ENCODE results near the gene JUNB. TPM values are rescaled to one million over a fixed set of nuclear protein-coding genes. Genes with fewer than 3 reads are reported as not detected.
A peak's percentile ranks its signal among the peaks of the same experiment; 100 is the strongest.
"Not testable (repeated sequence)": the region's sequence is repeated elsewhere in the genome, so short reads cannot be mapped to it uniquely, and the experiment has no call there.

JUNB gene
- total RNA-seq, 1 donor from 2014 or later = 22.6 TPM

- no peak for DNase-seq
Observed at GRCh38 chr19:12804051-12804450, 12.8 kb downstream of the JUNB start.

- DNase-seq = peak; percentile 88
Observed at GRCh38 chr19:12806242-12807081, 15.2 kb downstream of the JUNB start, which contains the start of gene RNASEH2A. Gene RNASEH2A (plus strand): TSS chr19:12806584. CDS start chr19:12806674, 90 bp downstream.

- no peak for DNase-seq
Observed at GRCh38 chr19:12815088-12815487, 23.8 kb downstream of the JUNB start.

DNA sequence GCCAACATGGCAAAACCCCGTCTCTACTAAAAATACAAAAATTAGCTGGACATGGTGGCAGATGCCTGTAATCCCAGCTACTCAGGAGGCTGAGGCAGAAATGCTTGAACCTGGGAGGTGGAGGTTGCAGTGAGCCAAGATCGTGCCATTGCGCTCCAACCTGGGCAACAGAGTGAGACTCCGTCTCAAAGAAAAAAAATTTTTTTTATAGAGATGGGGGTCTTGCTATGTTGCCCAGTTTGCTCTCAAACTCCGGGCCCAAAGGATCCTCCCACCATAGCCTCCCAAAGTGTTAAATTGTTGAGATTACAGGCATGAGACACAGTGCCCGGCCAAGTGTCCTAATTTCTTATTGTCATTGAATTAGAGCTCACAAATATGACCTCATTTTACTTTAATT, 25.9 kb downstream of the JUNB start:
- DNase-seq = not testable (repeated sequence)

DNA sequence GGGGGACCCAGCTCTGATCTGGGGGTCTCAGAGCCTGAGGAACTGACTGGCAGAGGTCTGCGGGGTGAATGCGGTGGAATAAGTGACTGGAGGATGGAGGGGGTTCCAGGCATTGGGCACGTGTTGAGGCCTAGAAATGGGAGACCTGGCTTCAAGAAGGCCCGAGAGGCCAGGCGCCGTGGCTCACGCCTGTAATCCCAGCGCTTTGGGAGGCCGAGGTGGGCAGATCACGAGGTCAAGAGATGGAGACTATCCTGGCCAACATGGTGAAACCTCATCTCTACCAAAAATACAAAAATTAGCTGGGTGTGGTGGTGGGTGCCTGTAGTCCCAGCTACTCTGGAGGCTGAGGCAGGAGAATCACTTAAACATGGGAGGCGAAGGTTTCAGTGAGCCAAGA, 26.5 kb downstream of the JUNB start:
- DNase-seq = not testable (repeated sequence)

DNA sequence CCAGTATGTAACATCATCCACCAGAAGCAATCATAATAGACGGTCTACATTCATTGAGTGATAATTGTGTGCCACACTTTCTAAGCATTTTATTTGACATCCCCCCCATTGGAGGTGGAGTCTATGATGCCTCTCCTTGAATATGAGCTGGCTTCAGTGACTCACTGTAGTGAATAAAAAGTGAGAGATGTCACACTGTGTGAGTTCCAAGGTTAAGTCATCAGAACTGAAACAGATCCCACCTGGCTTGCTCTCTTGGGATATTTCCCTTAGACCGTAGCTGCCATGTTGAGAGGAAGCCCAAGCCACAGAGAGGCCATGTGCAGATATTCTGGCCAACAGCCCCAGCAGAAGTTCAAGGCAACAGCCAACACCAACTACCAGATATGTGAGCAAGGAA, 30.5 kb downstream of the JUNB start:
- no peak for DNase-seq

DNA sequence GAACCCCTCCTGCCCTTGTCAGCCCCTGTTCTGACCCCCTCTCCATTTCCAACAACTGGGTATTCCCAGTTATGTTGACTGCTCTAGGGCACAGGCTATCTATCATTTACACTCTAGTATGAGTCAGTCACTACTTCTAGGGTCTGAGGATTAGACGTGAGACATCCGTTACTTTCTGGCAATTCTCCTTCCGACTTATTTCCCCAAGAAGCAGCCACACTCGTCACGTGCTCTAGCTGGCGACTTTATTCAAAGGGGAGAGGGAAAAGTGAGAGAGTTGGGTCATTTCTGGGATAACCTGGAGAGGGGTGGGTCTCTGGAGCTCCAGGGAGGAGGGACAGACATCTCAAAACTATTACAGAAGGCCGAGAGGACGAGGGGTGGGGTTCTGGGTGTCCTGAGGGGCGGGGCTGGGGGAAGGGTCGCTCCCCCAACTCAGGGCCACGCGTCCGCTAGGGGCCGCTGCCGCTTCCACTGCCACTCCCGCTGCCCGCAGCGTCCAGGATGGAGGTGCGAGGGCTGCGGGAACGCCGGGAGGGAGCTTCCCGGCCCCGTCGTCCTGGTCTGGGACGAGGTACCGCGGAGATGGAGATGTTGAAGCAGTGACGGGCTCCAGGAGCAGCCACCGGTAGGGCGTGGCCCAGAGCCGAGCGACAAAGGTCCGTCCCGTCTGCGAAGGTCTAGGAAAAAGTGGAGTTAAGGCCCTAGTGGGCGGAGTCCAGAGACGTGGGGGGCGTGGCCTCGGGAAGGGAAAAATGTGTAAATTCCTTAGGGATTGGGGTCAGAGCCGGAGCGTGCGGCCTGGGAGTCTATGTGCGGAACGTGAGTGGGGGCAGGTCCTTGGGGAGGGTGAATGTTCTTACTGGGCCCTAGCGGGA, 34.2 kb downstream of the JUNB start:
- DNase-seq = no peak

GRCh38 chr19:12828494-12828893, 37.2 kb downstream of the JUNB start:
- DNase-seq = no peak

DNA sequence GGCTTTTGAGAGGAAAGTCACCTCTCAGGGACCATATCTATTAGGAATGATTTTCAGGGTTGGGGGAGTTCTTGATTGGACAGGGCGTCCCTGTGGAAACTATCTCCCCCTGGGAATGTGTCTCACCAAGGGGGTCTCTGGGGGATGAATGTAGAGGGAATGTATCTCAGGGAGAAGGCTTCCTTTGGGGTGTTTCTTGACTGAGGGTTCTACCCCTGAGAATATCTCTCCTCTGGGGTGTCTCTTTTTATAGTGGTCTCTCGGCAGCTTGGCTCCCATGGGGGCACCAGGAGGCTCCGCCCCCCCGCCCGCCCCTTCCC, 42.1 kb downstream of the JUNB start:
- no peak for DNase-seq

GRCh38 chr19:12833738-12834565, 42.7 kb downstream of the JUNB start:
- DNase-seq = peak; percentile 31

- peak; percentile 70 for DNase-seq
Observed at GRCh38 chr19:12834566-12834943, 43.3 kb downstream of the JUNB start, which contains the start of gene RTBDN. Gene RTBDN (minus strand): TSS chr19:12834579. CDS start chr19:12829979, 4,600 bp downstream.

GRCh38 chr19:12834976-12835757, 43.9 kb downstream of the JUNB start:
- DNase-seq = no peak

DNA sequence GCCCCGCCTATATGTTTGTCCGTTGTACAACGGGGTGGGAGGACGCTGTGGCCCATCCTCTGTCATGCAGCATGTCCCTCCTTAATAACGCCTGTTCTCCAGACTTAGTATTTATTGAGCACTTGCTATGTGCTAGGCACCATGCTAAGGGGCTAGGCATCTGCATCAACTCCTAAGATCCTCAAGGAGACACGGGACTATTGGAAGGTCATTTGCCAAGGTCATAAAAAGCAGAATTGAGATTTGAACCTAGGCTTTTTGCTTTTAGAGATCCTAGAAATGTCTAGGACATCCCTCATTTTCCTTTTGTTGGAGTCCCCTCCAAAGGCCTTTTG, 45.2 kb downstream of the JUNB start:
- DNase-seq = no peak

DNA sequence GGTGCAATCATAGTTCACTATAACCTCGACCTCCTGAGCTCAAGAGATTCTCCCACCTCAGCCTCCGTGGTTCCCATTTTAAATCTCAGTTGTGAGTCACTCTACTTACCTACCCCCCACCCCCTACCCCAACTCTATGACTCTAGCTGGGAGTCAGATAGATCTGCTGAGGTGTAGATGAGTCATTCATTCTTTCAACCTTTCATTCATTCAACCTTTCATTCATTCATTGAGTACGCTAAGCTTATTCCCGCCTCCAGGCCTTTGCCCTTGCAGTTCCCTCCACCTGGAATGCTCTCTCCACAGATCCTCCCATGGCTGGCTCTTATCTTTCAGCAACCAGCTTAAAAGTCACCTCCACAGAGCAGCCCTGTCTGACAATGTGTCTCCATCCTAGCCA, 45.9 kb downstream of the JUNB start:
- DNase-seq = no peak

GRCh38 chr19:12838182-12838885, 47.0 kb downstream of the JUNB start, which contains the start of gene MAST1:
Gene MAST1 (plus strand): TSS chr19:12838515. CDS start chr19:12838573, 58 bp downstream.
- peak; percentile 27 for DNase-seq

GRCh38 chr19:12838886-12839756, 47.8 kb downstream of the JUNB start:
- DNase-seq = no peak

- DNase-seq = peak; percentile 67
Observed at GRCh38 chr19:12840091-12841079, 49.1 kb downstream of the JUNB start.

- DNase-seq = peak; percentile 42
Observed at GRCh38 chr19:12841094-12841493, 49.8 kb downstream of the JUNB start.

DNA sequence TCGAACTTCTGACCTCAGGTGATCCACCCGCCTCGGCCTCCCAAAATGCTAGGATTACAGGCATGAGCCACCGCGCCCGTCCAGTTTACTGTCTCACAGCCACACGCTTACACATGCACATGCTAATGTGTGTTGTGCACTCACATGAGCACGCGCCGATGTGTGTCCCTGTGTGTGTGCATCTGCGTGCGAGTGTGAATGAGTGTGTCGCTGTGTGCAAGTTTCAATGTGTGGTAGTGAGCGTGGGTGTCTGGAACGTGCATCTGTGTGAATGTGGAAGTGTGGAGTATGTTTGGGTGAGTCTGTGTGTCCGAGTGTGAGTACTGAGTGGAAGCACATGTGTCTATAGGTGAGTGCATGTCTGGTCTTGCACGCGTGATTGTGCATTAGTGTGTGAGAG, 51.2 kb downstream of the JUNB start:
- no peak for DNase-seq
